ENCODE data around the gene NFATC2.
A peak's percentile ranks its signal among the peaks of the same experiment; 100 is the strongest.

Gene NFATC2

GRCh38 chr20:51587145-51587544 is 44.6 kb upstream of the NFATC2 start:
- ATAC-seq, result no peak
- TF ChIP-seq TOX (CRISPR knock-in tag; IDR thresholded peaks at IDR 0.05; ENCODE audit: borderline replicate concordance) (no peak), CSDC2 (CRISPR knock-in tag; IDR thresholded peaks at IDR 0.05) (no peak), CREB5 (CRISPR knock-in tag; IDR thresholded peaks at IDR 0.05; ENCODE audit: low read depth) (no peak)

GRCh38 chr20:51586005-51586440 is 43.5 kb upstream of the NFATC2 start:
- TF ChIP-seq ISL1 (CRISPR knock-in tag; IDR thresholded peaks at IDR 0.05), result peak; percentile 86
- peak; percentile 72; the same call in 1 of the 2 replicates for TF ChIP-seq CREB5 (CRISPR knock-in tag; IDR thresholded peaks at IDR 0.05; ENCODE audit: low read depth)
- TF ChIP-seq ARNTL (CRISPR knock-in tag; IDR thresholded peaks at IDR 0.05; ENCODE audit: borderline replicate concordance, low read depth), result no peak
- no peak for TF ChIP-seq ESRRG (CRISPR knock-in tag; IDR thresholded peaks at IDR 0.05)
- TF ChIP-seq TOX (CRISPR knock-in tag; IDR thresholded peaks at IDR 0.05; ENCODE audit: borderline replicate concordance), result no peak
- no peak for TF ChIP-seq TCF4 (CRISPR knock-in tag; IDR thresholded peaks at IDR 0.05; ENCODE audit: borderline replicate concordance)
- TF ChIP-seq ZNF565 (CRISPR knock-in tag; conservative IDR thresholded peaks at IDR 0.05; ENCODE audit: low read depth), result no peak
- TF ChIP-seq ZC3H10 (CRISPR knock-in tag; IDR thresholded peaks at IDR 0.05), result peak; percentile 59; the same call in 1 of the 2 replicates
- no peak for TF ChIP-seq BACH2 (CRISPR knock-in tag; IDR thresholded peaks at IDR 0.05; ENCODE audit: borderline replicate concordance)
- no peak; the same call in 1 of the 2 replicates for TF ChIP-seq PATZ1 (CRISPR knock-in tag; IDR thresholded peaks at IDR 0.05; ENCODE audit: borderline replicate concordance)
- no peak for TF ChIP-seq PPARA (CRISPR knock-in tag; IDR thresholded peaks at IDR 0.05; ENCODE audit: borderline replicate concordance)
- TF ChIP-seq TSHZ2 (CRISPR knock-in tag; IDR thresholded peaks at IDR 0.05), result no peak
- no peak for TF ChIP-seq ZFP30 (CRISPR knock-in tag; IDR thresholded peaks at IDR 0.05)
- TF ChIP-seq SNAI2 (CRISPR knock-in tag; IDR thresholded peaks at IDR 0.05), result peak; percentile 51; the same call in 1 of the 2 replicates
- no peak for TF ChIP-seq ZNF70 (CRISPR knock-in tag; IDR thresholded peaks at IDR 0.05)
- TF ChIP-seq GLIS3 (CRISPR knock-in tag; IDR thresholded peaks at IDR 0.05), result no peak
- TF ChIP-seq CSDC2 (CRISPR knock-in tag; IDR thresholded peaks at IDR 0.05), result 0 out of 2 replicates have a peak, but pooled peaks have one; percentile 78
- TF ChIP-seq ZNF8 (CRISPR knock-in tag; IDR thresholded peaks at IDR 0.05), result peak; percentile 33; the same call in 1 of the 2 replicates
- peak; percentile 81; the same call in 1 of the 2 replicates for TF ChIP-seq ZFP3 (CRISPR knock-in tag; IDR thresholded peaks at IDR 0.05)
- TF ChIP-seq RARB (CRISPR knock-in tag; IDR thresholded peaks at IDR 0.05), result no peak
- no peak for TF ChIP-seq CSRNP3 (CRISPR knock-in tag; IDR thresholded peaks at IDR 0.05)
- TF ChIP-seq POU6F1 (CRISPR knock-in tag; IDR thresholded peaks at IDR 0.05; ENCODE audit: borderline replicate concordance, low read depth), result 0 out of 2 replicates have a peak, but pooled peaks have one; percentile 60
- 0 out of 2 replicates have a peak, but pooled peaks have one; percentile 49 for TF ChIP-seq OSR1 (CRISPR knock-in tag; IDR thresholded peaks at IDR 0.05)
- ATAC-seq, result peak; percentile 94
